ENCODE data around the gene GFOD1.
"Not testable (repeated sequence)": the region's sequence is repeated elsewhere in the genome, so short reads cannot be mapped to it uniquely, and the experiment has no call there.

GFOD1 gene

GRCh38 chr6:13463941-13464340, 23.5 kb downstream of the GFOD1 start:
- no peak for DNase-seq

- no peak for DNase-seq
These were observed 24.1 kb downstream of the GFOD1 start for GRCh38 chr6:13463328-13463717.

- DNase-seq: no peak
These were observed 24.7 kb downstream of the GFOD1 start for GRCh38 chr6:13462458-13463327.

GRCh38 chr6:13461805-13462204, 25.6 kb downstream of the GFOD1 start:
- DNase-seq: no peak

GRCh38 chr6:13461307-13461706, 26.1 kb downstream of the GFOD1 start:
- DNase-seq: no peak

- not testable (repeated sequence) for DNase-seq
These were observed 27.1 kb downstream of the GFOD1 start for GRCh38 chr6:13460289-13460688.

- DNase-seq: no peak
These were observed 29.8 kb downstream of the GFOD1 start for GRCh38 chr6:13457577-13457976.

- no peak for DNase-seq
These were observed 31.8 kb downstream of the GFOD1 start for GRCh38 chr6:13455552-13455966.

- DNase-seq: peak; percentile 81
These were observed 32.8 kb downstream of the GFOD1 start for GRCh38 chr6:13454286-13455221.

- DNase-seq: peak; percentile 52
These were observed 33.6 kb downstream of the GFOD1 start for GRCh38 chr6:13453771-13454251.

- DNase-seq: no peak
These were observed 34.2 kb downstream of the GFOD1 start for GRCh38 chr6:13453153-13453552.

GRCh38 chr6:13452346-13453117, 34.9 kb downstream of the GFOD1 start:
- no peak for DNase-seq

- no peak for DNase-seq
These were observed 36.1 kb downstream of the GFOD1 start for GRCh38 chr6:13451181-13451895.

- DNase-seq: no peak
These were observed 36.8 kb downstream of the GFOD1 start for GRCh38 chr6:13450628-13451027.

GRCh38 chr6:13447949-13448724, 39.3 kb downstream of the GFOD1 start:
- DNase-seq: no peak

GRCh38 chr6:13446381-13446780, 41.0 kb downstream of the GFOD1 start:
- no peak for DNase-seq

GRCh38 chr6:13445744-13446115, 41.7 kb downstream of the GFOD1 start:
- DNase-seq: no peak

GRCh38 chr6:13445005-13445743, 42.2 kb downstream of the GFOD1 start:
- DNase-seq: no peak

GRCh38 chr6:13444604-13445003, 42.8 kb downstream of the GFOD1 start:
- no peak for DNase-seq

- DNase-seq: not testable (repeated sequence)
These were observed 43.4 kb downstream of the GFOD1 start for GRCh38 chr6:13443978-13444377.

GRCh38 chr6:13441778-13442177, 45.6 kb downstream of the GFOD1 start:
- DNase-seq: no peak
